ENCODE results near the gene TBCCD1. TPM values are rescaled to one million over a fixed set of nuclear protein-coding genes. Genes with fewer than 3 reads are reported as not detected.

The TBCCD1 gene, protein sequence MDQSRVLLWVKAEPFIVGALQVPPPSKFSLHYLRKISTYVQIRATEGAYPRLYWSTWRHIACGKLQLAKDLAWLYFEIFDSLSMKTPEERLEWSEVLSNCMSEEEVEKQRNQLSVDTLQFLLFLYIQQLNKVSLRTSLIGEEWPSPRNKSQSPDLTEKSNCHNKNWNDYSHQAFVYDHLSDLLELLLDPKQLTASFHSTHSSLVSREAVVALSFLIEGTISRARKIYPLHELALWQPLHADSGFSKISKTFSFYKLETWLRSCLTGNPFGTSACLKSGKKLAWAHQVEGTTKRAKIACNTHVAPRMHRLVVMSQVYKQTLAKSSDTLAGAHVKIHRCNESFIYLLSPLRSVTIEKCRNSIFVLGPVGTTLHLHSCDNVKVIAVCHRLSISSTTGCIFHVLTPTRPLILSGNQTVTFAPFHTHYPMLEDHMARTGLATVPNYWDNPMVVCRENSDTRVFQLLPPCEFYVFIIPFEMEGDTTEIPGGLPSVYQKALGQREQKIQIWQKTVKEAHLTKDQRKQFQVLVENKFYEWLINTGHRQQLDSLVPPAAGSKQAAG
- 1 to 10 TPM; 4.9 to 7.8 (median 6.4) TPM for total RNA-seq
- polyA plus RNA-seq: 10 to 100 TPM in 1 of 3 donors, 1 to 10 TPM in 2; 4.6 to 10.8 (median 7.6) TPM
- long read RNA-seq, donor 1, transcript TBCCD1-201 (8 exons, 2,441 nt): major isoform, 16 of 18 reads
- long read RNA-seq, donor 1, partial matches to known transcripts: 1 of 18 reads
- long read RNA-seq, donor 1, other reads (novel, unspliced or antisense): 1 of 18 reads
- long read RNA-seq, donor 2, transcript TBCCD1-201 (8 exons, 2,441 nt): major isoform, 11 of 15 reads
- long read RNA-seq, donor 2, partial matches to known transcripts: 0 of 15 reads
- long read RNA-seq, donor 2, other reads (novel, unspliced or antisense): 4 of 15 reads

DNA sequence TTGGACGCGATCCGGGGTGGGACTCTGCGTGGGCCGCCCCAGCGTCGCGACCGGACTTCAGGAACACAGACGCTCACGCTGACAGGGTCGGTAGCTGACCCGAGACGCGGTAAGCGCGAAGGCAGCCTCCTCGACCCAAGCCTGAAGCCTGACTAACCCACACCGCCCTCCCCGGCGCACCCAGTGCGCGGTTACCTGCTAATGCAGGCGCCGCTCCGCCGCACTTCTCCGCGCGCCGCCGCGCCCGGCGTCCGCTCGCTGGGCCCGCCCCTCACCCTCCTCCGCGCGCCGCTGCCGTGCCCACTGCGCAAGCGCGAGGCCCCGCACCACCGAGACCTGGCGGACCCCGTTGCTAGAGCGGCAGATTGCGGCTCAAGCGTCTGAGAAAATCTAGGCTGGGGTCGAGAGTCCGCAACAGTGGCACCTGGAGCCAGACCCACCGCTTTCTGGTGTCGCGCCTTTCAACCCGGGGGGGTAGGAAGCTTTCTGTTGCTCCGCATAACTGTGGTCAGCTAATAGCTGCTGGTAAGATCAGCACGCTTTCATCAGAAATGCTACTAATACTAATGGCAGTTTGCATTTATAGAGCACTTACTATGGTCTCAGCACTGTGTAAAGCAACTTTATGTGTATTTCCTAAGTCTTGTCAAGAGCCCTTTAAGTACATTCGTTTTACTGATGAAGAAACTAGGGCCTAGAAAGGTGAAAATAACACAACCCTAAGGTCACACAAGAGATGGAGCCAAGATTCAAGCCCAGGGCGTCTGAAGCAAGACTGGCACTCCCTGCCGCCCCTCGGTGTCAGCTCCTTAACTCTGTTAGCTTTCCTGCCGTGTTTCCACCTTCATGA is at the start of gene TBCCD1:
Gene TBCCD1 (minus strand): TSS at position 268 of the 850 bp plus-strand sequence. CDS start 3,010 bp downstream, outside the sequence.
- DNase-seq (peak; percentile 90 to 95), ATAC-seq (peak; percentile 83 to 87 (median 85))
- H3K4me3 ChIP-seq: peak within 1 kb of the TSS; percentile 99
- TF ChIP-seq, protein P1, sequence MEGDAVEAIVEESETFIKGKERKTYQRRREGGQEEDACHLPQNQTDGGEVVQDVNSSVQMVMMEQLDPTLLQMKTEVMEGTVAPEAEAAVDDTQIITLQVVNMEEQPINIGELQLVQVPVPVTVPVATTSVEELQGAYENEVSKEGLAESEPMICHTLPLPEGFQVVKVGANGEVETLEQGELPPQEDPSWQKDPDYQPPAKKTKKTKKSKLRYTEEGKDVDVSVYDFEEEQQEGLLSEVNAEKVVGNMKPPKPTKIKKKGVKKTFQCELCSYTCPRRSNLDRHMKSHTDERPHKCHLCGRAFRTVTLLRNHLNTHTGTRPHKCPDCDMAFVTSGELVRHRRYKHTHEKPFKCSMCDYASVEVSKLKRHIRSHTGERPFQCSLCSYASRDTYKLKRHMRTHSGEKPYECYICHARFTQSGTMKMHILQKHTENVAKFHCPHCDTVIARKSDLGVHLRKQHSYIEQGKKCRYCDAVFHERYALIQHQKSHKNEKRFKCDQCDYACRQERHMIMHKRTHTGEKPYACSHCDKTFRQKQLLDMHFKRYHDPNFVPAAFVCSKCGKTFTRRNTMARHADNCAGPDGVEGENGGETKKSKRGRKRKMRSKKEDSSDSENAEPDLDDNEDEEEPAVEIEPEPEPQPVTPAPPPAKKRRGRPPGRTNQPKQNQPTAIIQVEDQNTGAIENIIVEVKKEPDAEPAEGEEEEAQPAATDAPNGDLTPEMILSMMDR (IDR thresholded peaks at IDR 0.05): no peak
- 0% methylated on average over 59 to 66 of the region's 66 CpGs for WGBS, 3 donors
- H3K36me3 ChIP-seq (ENCODE audit: insufficient read depth in 1 of 2, low read depth in 1 of 2): peaks cover 0 to 22% of the 10 kb centered on the region in 2 donors
- H3K27me3 ChIP-seq (ENCODE audit: insufficient read depth in 3 of 3, low read length in 2 of 3): no peaks in the 10 kb centered on the region
- intact Hi-C loops (cut with DNase I): loop anchor here in 1 of 2 donors (2.0 kb wide), 1 partner anchor 466 kb away; no protein-coding TSS in a partner anchor
- H3K27ac ChIP-seq: peak within 1 kb of the TSS; percentile 96
- H3K4me1 ChIP-seq: peaks cover 36% of the 10 kb centered on the region
- H3K9me3 ChIP-seq: no peaks in the 10 kb centered on the region

- intact Hi-C loops (cut with DNase I): loop anchor here in 1 of 2 donors (5.0 to 10.0 kb wide), 2 partner anchors 206 to 549 kb away; no protein-coding TSS in a partner anchor
- H3K4me1 ChIP-seq: no peaks in the 10 kb centered on the region
- H3K27ac ChIP-seq: no peak overlapping the region
- DNase-seq (no peak), ATAC-seq (no peak)
- 82 to 86% (median 82%) methylated on average over 8 of the region's 8 CpGs for WGBS, 3 donors
- TF ChIP-seq, protein P1 (IDR thresholded peaks at IDR 0.05): no peak
- no peaks in the 10 kb centered on the region for H3K9me3 ChIP-seq
- no peaks in the 10 kb centered on the region for H3K36me3 ChIP-seq (ENCODE audit: insufficient read depth in 1 of 2, low read depth in 1 of 2)
- peaks cover 0 to 30% (median 0%) of the 10 kb centered on the region in 3 donors for H3K27me3 ChIP-seq (ENCODE audit: insufficient read depth in 3 of 3, low read length in 2 of 3)
- no peak overlapping the region for H3K4me3 ChIP-seq
Observed at GRCh38 chr3:186616299-186616617, 49.1 kb upstream of the TBCCD1 start.

GRCh38 chr3:186614597-186615483 is 47.7 kb upstream of the TBCCD1 start:
- ATAC-seq: peak; percentile 75 to 83 (median 79)
- peak; percentile 61 to 72 for DNase-seq
- no peaks in the 10 kb centered on the region for H3K4me1 ChIP-seq
- H3K9me3 ChIP-seq: no peaks in the 10 kb centered on the region
- WGBS, 3 donors: 27 to 34% (median 32%) methylated on average over 16 of the region's 16 CpGs
- intact Hi-C loops (cut with DNase I): loop anchor here (2.0 to 10.0 kb wide), 4 partner anchors 206 to 552 kb away; no protein-coding TSS in a partner anchor
- TF ChIP-seq, protein P1 (IDR thresholded peaks at IDR 0.05): peak; percentile 96
- no peak overlapping the region for H3K4me3 ChIP-seq
- H3K27me3 ChIP-seq (ENCODE audit: insufficient read depth in 3 of 3, low read length in 2 of 3): peaks cover 0 to 30% (median 0%) of the 10 kb centered on the region in 3 donors
- H3K27ac ChIP-seq: no peak overlapping the region
- H3K36me3 ChIP-seq (ENCODE audit: insufficient read depth in 1 of 2, low read depth in 1 of 2): no peaks in the 10 kb centered on the region
